Aorta (tissue), 5 donors: ENCODE data around the gene NAALADL2. TPM values are rescaled to one million over a fixed set of nuclear protein-coding genes. Genes with fewer than 3 reads are reported as not detected.

Experiments used
- ATAC-seq: fragments of 200-7000 bp; cut with Tn5 transposase; one replicate; pipeline ENCODE4 v1.9.1; 2022; ENCODE audit warnings: moderate library complexity; ENCODE audit not compliant: low FRiP score
- DNase-seq, 2 donors: peaks; one replicate each; pipeline ENCODE4 v3.0.0-alpha.2; 2020
- H3K27ac ChIP-seq, 2 donors: one replicate each; pipeline ENCODE4 v1.5.1; 2013; ENCODE audit warnings: low read length in 2 of 2, mild to moderate bottlenecking in 2 of 2, moderate library complexity in 2 of 2, control low read depth in 1 of 2, inconsistent platforms in 1 of 2, low read depth in 1 of 2
- H3K27me3 ChIP-seq, 2 donors: one replicate each; pipeline ENCODE4 v1.6.1; 2013; ENCODE audit warnings: control low read depth in 1 of 2, low read length in 1 of 2, mild to moderate bottlenecking in 1 of 2, moderate library complexity in 1 of 2; ENCODE audit not compliant: insufficient read depth in 2 of 2, control insufficient read depth in 1 of 2
- H3K36me3 ChIP-seq, 2 donors: one replicate each; pipeline ENCODE4 v1.6.1; 2013; ENCODE audit warnings: control low read depth in 1 of 2, low read length in 1 of 2, mild to moderate bottlenecking in 1 of 2; ENCODE audit not compliant: insufficient read depth in 2 of 2, control insufficient read depth in 1 of 2
- H3K4me1 ChIP-seq, 2 donors: one replicate each; pipeline ENCODE4 v1.6.1; 2013; ENCODE audit warnings: low read length in 2 of 2, control low read depth in 1 of 2, mild to moderate bottlenecking in 1 of 2, moderate library complexity in 1 of 2; ENCODE audit not compliant: insufficient read depth in 2 of 2, control insufficient read depth in 1 of 2
- H3K4me3 ChIP-seq, 2 donors: one replicate each; pipeline ENCODE4 v1.5.1; 2013; ENCODE audit warnings: low read length in 2 of 2, control low read depth in 1 of 2, mild to moderate bottlenecking in 1 of 2
- H3K9me3 ChIP-seq: one replicate; pipeline ENCODE4 v1.6.1; 2013; ENCODE audit warnings: mild to moderate bottlenecking, low read length; ENCODE audit not compliant: control insufficient read depth
- WGBS, 2 donors: extraction: QIAGEN DNeasy Blood & Tissue Kit; methylation state at CpG; one replicate each; pipeline ENCODE4 v1.1.7; 2013; 5-methylcytosine and 5-hydroxymethylcytosine counted together
- intact Hi-C, 2 donors: fragments of 100-400 bp; cut with DNase I; formaldehyde crosslinking; loops; one replicate each; pipeline versions ENCODE4 v1.14.2 to v1.15.0; 2022
- polyA plus RNA-seq, 2 donors: library from polyadenylated mRNA; stranded (reverse); fragments of 200-250 nt; gene quantifications; one replicate each; pipeline ENCODE4 v1.2.3, GENCODE V29; 2013
- total RNA-seq, 2 donors: library from RNA; stranded (reverse); fragmentation: NEBNext Ultra II Directional; extraction: Animal tissue kit (Norgen Biotek cat#: 25700); gene quantifications; one replicate each; pipeline ENCODE4 v1.2.1, GENCODE V29; 2021
- donor health status: healthy with polysubstance abuse.
- donor health status: Bipolar disorder and iron deficiency.
- donor health status: DM: no; HTN: no; CAD: no.
- donor health status: DM: no; HTN: no; CAD: no.
- donor health status: DM: yes; HTN: yes; CAD: no.

Gene NAALADL2
- total and polyA plus RNA-seq, 4 donors: 4.3 to 29.8 (median 11.9) TPM

DNA sequence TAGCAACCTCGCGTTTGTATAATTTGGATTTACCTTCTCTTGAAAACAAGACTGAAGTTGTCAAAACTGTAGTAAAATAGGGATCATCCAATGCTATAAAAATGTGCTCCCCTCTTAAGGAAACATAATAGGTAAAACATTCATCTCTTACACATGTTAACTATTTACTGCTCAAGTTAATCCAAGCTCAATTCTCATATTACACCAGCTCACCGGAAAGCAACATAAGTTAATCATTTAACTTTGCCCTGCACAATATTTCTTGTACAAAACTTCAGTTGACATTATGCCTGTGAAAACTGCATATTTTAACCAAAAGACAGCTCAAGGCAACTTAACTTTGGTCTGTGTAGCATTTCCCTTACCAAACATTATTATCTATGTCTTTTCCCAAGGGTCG lies 634.2 kb downstream of the NAALADL2 start:
- 76 to 78% methylated on average over 4 of the region's 4 CpGs for WGBS, 2 donors
- H3K36me3 ChIP-seq: no peaks in the 10 kb centered on the region
- ATAC-seq (no peak), DNase-seq (no peak)
- H3K9me3 ChIP-seq: no peaks in the 10 kb centered on the region
- H3K27me3 ChIP-seq: no peaks in the 10 kb centered on the region
- H3K4me3 ChIP-seq: no peak overlapping the region
- intact Hi-C loops: no loop called here
- no peak overlapping the region for H3K27ac ChIP-seq
- no peaks in the 10 kb centered on the region for H3K4me1 ChIP-seq

DNA sequence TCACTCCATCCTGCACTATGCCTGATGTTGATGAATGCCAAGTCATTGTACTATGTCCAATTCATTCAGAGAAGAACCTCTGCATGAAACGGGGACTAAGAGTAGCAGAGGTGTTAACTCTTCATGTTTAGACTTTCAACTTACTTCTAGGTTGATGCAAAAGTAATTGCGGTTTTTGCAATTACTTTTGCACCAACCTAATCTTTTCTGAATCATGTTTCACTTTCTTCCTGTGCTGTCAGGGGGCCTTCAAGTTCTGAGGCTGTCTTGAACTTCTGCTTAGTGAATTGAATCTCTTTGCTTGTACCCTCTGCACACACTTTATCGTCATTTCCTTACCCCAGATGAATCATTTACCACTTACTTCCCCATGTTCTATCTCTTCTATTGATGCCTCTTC lies 636.2 kb downstream of the NAALADL2 start:
- intact Hi-C loops: no loop called here
- H3K36me3 ChIP-seq: no peaks in the 10 kb centered on the region
- no peak overlapping the region for H3K4me3 ChIP-seq
- 64 to 68% methylated on average over 3 of the region's 3 CpGs for whole genome bisulfite sequencing, 2 donors
- H3K27me3 ChIP-seq: no peaks in the 10 kb centered on the region
- no peaks in the 10 kb centered on the region for H3K9me3 ChIP-seq
- DNase-seq: no peak
- H3K27ac ChIP-seq: no peak overlapping the region
- H3K4me1 ChIP-seq: no peaks in the 10 kb centered on the region
- ATAC-seq: no peak

DNA sequence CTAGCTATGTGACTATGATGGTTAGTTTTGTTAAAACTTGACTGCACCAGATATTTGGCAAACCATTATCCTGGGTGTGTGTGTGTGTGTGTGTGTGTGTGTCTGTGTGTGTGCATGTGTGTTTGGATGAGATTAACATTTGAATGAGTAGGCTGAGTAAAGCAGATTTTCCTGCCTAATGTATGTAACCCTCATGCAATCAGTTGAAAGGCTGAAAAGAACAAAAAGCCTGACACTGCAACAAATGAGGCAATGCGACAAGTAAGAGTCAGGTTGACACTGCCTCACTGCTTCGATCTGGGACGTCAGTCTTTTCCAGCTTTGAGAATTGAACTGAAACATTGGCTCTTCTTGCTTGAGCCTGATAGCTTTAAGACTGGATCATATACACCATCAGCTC lies 643.0 kb downstream of the NAALADL2 start:
- ATAC-seq (no peak), DNase-seq (no peak)
- no peaks in the 10 kb centered on the region for H3K9me3 ChIP-seq
- 93 to 96% methylated on average over 3 of the region's 3 CpGs for WGBS, 2 donors
- intact Hi-C loops: no loop called here
- no peaks in the 10 kb centered on the region for H3K27me3 ChIP-seq
- H3K27ac ChIP-seq: no peak overlapping the region
- no peaks in the 10 kb centered on the region for H3K36me3 ChIP-seq
- no peak overlapping the region for H3K4me3 ChIP-seq
- no peaks in the 10 kb centered on the region for H3K4me1 ChIP-seq

DNA sequence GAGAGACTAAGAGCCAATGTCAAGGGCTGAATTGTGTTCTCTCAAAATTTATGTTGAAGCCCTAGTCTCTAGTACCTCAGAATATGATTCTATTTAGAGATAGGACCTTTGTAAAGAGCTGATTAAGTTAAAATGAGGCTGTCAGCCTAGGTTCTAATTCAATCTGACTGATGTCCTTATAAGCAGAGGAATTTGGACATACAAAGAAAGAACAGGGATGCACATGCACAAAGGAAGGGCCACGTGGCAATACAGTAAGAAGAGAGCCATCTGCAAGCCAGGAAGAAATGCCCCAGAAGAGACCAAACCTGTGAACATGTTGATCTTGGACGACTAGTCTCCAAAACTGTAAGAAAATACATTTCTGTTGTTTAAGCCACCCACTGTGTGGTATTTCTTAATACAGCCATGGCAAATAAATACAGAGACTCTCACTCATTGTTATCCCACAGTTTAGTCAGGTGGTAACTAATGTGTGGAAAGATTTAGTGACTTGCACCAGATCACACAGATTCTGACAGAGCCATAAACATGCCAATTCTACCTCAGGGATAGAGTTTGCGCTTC lies 652.2 kb downstream of the NAALADL2 start:
- no peaks in the 10 kb centered on the region for H3K9me3 ChIP-seq
- no peaks in the 10 kb centered on the region for H3K4me1 ChIP-seq
- 68 to 77% methylated on average over 3 of the region's 3 CpGs for WGBS, 2 donors
- H3K36me3 ChIP-seq: no peaks in the 10 kb centered on the region
- H3K27me3 ChIP-seq: no peaks in the 10 kb centered on the region
- H3K27ac ChIP-seq: no peak overlapping the region
- H3K4me3 ChIP-seq: no peak overlapping the region
- no peak for ATAC-seq
- no peak for DNase-seq
- intact Hi-C loops: no loop called here

DNA sequence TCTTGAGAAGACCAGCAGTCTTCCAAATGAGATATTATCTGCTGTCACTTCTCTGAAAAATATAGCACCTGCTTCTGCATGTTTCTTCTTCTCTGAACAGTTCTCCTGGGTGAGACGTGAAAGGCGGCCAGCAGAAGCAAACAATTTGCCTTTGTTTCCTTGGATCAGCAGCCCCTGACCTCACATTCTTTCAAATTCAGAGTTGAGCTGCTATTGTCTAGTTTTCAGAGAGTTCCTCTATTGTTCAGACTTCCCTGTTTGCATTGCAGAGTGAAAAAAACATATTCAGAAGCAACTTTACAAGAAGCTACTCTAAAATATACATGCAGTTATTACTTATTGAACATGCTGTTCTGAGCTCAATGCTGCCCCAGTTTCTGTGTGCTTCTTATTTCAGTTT lies 653.6 kb downstream of the NAALADL2 start:
- WGBS, 2 donors: 85 to 92% methylated on average over 2 of the region's 2 CpGs

DNA sequence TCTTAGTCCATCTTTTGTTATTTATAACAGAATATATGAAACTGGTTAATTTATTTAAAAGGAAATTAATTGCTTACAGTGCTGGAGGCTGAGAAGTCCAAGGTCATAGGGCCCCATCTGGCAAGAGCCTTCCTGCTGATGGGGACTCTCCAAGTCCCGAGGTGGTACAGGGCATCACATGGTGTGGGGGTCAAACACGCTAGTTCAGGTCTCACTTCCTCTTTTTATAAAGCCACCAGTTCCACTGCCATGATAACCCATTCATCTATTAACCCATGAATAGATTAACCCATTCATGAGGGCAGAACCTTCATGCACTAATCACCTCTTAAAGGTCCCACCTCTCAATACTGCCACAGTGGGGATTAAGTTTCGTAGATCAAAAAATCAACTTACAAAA lies 659.3 kb downstream of the NAALADL2 start:
- intact Hi-C loops: no loop called here
- H3K4me1 ChIP-seq: no peaks in the 10 kb centered on the region
- no peak overlapping the region for H3K4me3 ChIP-seq
- ATAC-seq: no peak
- no peaks in the 10 kb centered on the region for H3K27me3 ChIP-seq
- DNase-seq: no peak
- WGBS, 2 donors: 95 to 97% methylated on average over 3 of the region's 3 CpGs
- H3K9me3 ChIP-seq: no peaks in the 10 kb centered on the region
- no peaks in the 10 kb centered on the region for H3K36me3 ChIP-seq
- H3K27ac ChIP-seq: no peak overlapping the region

More for the DNA sequence above, 653.6 kb downstream of the NAALADL2 start:
- Histone ChIP-seq H3K27me3 (no peaks in the 10 kb centered on the region), H3K4me3 (no peak overlapping the region), H3K4me1 (no peaks in the 10 kb centered on the region), H3K36me3 (no peaks in the 10 kb centered on the region), H3K27ac (no peak overlapping the region), H3K9me3 (no peaks in the 10 kb centered on the region)
- intact Hi-C loops: no loop called here
- DNase-seq (no peak), ATAC-seq (no peak)

DNA sequence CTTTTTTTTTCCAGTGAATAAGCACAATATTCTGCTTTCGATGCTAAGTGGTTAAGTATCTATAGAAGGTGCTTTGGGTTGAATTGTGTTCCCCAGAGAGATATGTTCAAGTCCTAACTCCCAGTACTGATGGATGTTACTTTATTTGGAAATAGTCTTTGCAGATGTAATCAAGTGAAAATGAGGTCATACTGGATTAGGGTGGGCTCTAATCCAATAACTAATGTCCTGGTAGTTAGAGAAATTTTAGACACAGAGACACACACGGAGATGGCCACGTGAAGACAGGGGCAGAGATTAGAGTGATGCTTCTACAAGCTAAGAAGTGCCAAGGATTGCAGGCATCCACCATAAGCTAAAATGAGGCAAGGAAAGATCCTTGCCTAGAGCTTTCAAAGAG lies 662.3 kb downstream of the NAALADL2 start:
- 83 to 84% methylated on average over 3 of the region's 3 CpGs for WGBS, 2 donors
- ATAC-seq (no peak), DNase-seq (no peak)
- no peaks in the 10 kb centered on the region for H3K36me3 ChIP-seq
- no peak overlapping the region for H3K4me3 ChIP-seq
- intact Hi-C loops: no loop called here
- H3K4me1 ChIP-seq: no peaks in the 10 kb centered on the region
- H3K27ac ChIP-seq: no peak overlapping the region
- no peaks in the 10 kb centered on the region for H3K9me3 ChIP-seq
- no peaks in the 10 kb centered on the region for H3K27me3 ChIP-seq

DNA sequence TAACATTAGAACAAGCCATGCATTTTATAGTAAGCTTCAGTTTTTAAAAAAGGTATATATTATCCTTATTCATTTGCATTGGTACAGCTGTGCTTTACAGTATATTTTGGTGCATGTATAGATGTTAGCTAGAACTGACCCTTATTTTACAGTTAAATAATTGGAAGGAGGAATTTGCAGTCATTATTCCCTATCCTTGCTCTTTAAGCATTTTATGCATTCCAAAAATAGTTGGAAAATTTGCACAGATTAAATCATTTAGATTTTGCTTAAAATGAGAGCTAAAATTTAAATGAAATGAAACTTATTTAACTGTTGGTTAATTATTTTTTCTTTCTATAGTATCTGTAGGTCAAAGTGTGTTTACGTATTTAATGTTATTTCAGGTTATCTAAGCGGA lies 667.1 kb downstream of the NAALADL2 start:
- no peaks in the 10 kb centered on the region for H3K4me1 ChIP-seq
- H3K27me3 ChIP-seq: no peaks in the 10 kb centered on the region
- H3K9me3 ChIP-seq: peaks cover 2% of the 10 kb centered on the region
- peak overlapping the region; percentile 97 to 99 for H3K4me3 ChIP-seq
- ATAC-seq: no peak
- intact Hi-C loops: no loop called here
- H3K27ac ChIP-seq: no peak overlapping the region
- DNase-seq: no peak
- H3K36me3 ChIP-seq: no peaks in the 10 kb centered on the region
- 31 to 34% methylated on average over 2 of the region's 2 CpGs for WGBS, 2 donors

DNA sequence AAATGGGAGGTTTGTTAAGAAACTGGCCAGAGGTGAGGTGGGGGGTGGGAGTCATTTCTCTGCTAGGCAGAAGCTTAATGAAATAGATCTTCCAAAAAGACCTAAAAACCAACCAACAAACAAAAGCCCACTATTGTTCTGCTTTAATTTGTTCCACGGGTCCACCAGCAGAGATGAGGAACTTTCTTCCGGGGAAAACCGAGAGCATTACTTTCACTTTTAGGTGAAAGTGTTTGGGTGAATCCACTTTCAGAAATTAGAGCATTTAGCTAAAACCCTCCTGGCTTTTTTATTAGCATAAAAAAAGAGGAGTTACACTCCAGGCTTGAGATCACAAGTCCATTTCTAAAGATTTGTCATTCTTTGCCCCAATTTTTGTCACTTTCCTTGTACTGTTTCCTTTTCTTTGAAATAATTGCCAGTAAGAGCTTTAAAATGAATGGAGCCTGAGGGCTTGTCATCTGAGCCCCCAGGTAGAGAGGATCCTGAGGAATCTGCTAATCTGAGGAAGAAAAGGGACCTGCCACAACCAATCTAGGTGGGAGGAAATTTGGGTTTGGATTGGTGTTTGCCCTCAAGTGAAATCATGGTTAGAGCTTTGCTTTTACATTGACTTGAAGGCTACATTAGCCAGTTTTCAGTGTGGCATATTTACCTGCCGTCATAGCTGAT lies 667.6 kb downstream of the NAALADL2 start:
- WGBS, 2 donors: 34 to 35% methylated on average over 4 of the region's 4 CpGs
- Histone ChIP-seq H3K27me3 (no peaks in the 10 kb centered on the region), H3K9me3 (peaks cover 2% of the 10 kb centered on the region), H3K4me1 (no peaks in the 10 kb centered on the region), H3K27ac (no peak overlapping the region), H3K4me3 (peak overlapping the region; percentile 97 to 99), H3K36me3 (no peaks in the 10 kb centered on the region)
- ATAC-seq: no peak
- DNase-seq: no peak
- intact Hi-C loops: no loop called here
